ENCODE measurements around the gene CCDC197.
A peak's percentile ranks its signal among the peaks of the same experiment; 100 is the strongest.

CCDC197 gene

DNA sequence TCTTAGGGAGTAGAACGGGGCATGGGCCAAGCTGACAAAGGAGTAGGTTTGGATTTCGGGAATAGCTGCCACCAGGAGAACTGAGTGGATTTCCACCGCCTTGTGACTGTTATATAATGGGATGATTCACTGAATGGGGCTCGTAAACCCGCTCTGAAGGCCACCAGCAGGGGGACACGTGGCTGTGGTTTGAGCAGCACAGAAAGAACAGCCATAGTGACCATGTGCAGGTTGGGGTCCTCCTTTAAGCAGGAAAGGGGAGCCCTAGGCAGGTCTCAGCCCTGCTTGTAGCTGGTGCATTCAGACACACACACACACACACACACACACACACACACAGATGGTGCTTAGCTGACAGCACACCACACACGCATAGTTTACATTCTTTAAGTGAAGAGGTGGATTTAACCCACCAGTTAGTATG lies 12.1 kb upstream of the CCDC197 start:
- no peak for DNase-seq (ENCODE audit: low read depth)
- TF ChIP-seq, protein P1, sequence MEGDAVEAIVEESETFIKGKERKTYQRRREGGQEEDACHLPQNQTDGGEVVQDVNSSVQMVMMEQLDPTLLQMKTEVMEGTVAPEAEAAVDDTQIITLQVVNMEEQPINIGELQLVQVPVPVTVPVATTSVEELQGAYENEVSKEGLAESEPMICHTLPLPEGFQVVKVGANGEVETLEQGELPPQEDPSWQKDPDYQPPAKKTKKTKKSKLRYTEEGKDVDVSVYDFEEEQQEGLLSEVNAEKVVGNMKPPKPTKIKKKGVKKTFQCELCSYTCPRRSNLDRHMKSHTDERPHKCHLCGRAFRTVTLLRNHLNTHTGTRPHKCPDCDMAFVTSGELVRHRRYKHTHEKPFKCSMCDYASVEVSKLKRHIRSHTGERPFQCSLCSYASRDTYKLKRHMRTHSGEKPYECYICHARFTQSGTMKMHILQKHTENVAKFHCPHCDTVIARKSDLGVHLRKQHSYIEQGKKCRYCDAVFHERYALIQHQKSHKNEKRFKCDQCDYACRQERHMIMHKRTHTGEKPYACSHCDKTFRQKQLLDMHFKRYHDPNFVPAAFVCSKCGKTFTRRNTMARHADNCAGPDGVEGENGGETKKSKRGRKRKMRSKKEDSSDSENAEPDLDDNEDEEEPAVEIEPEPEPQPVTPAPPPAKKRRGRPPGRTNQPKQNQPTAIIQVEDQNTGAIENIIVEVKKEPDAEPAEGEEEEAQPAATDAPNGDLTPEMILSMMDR (IDR thresholded peaks at IDR 0.05; ENCODE audit: low read depth, low read length, missing control alignments) = peak; percentile 63

DNA sequence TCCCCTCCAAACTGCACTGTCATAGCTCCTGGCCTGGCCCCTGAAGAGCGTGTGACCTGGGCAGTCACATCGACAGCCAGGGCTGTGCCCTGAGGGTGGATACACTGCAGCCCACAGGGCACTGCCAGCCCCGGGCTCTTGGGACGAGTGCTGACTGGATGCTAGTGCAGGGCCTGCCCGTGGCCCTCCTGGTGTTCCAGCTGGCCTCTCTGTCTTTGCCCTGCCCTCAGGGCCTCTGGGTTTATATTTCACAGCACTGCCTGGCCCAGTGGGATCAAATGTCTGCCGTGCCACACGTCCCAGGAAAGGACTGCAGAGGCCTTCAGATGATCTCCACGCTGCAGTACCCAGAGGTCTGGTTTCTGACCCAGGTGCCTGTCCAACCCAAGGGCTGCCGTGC lies 10.1 kb upstream of the CCDC197 start:
- H3K4me3 ChIP-seq (ENCODE audit: low read depth, low read length) = no peak overlapping the region
- DNase-seq (ENCODE audit: low read depth) = no peak
- TF ChIP-seq, protein P1 (IDR thresholded peaks at IDR 0.05; ENCODE audit: low read depth, low read length, missing control alignments) = no peak

More for the DNA sequence above, 12.1 kb upstream of the CCDC197 start:
- no peak overlapping the region for H3K4me3 ChIP-seq (ENCODE audit: low read depth, low read length)

DNA sequence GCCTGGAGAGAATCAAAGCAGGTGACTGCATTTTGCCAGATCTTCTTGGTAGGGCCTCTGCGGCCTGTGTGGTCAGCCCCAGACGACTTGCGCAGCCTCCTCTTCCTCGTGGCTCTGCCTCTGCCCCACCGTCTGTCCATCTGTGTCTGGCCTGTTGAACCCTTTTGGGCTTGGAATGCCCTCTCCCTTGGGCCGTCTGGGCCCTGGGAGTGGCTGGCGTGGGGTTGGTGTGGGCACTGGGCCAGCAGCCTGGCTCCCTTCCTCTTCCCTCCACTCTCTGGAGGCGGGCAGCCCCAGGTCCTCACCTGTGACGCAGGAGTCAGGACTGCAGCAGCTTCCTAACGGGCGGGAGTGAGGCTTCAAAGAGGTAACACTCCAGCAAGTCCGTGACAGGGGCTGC lies 9.7 kb upstream of the CCDC197 start:
- DNase-seq (ENCODE audit: low read depth) = no peak
- TF ChIP-seq, protein P1 (IDR thresholded peaks at IDR 0.05; ENCODE audit: low read depth, low read length, missing control alignments) = no peak
- H3K4me3 ChIP-seq (ENCODE audit: low read depth, low read length) = no peak overlapping the region

DNA sequence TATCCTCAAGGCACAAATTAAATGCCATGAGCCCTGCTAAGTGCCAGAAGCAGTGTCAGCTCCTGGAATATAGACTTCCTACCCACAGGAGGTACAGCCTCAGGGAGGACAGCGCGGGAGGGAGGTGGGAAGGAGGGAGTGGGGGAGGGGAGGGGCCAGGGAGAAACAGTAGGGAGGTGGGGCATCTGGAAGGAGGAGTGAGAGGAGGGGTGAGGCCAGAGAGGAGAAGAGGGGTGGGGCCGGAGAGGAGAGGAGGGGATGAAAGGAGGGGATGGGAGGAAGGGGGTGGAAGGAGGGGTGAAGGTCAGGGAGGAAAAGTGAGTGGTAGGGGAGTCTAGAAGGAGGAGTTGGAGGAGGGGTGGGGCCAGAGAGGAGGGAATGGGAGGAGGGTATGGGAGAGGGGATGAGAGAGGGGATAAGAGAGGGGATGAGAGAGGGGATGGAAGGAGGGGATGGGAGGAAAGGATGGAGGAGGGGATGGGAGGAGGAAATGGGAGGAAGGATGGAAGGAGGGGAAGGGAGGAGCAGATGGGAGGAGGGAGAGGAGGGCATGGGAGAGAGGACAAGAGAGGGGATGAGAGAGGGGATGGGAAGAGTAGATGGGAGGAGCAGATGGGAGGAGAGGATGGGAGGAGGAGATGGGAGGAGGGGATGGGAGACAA lies 9.2 kb upstream of the CCDC197 start:
- no peak overlapping the region for H3K4me3 ChIP-seq (ENCODE audit: low read depth, low read length)
- TF ChIP-seq, protein P1 (IDR thresholded peaks at IDR 0.05; ENCODE audit: low read depth, low read length, missing control alignments) = no peak
- DNase-seq (ENCODE audit: low read depth) = no peak

DNA sequence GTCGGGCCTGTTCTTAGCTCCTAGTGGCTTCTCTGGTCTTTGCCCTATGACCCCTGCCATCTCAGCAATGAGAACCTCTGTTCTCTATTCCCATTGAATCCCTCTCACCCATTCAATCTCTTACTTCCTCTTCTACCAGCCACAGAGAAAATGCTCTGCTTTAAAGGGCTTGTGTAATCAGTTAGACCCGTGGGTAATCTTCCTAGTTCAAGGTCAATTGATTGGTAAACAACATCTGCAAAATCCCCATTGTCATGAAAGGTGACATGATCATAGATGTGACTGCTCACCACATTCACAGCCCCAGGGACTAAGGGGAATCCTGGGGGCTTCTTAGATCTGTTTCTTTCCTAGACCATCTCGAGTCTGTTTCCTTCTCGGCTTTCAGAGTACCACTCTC lies 7.2 kb upstream of the CCDC197 start:
- H3K4me3 ChIP-seq (ENCODE audit: low read depth, low read length) = no peak overlapping the region
- TF ChIP-seq, protein P1 (IDR thresholded peaks at IDR 0.05; ENCODE audit: low read depth, low read length, missing control alignments) = no peak

DNA sequence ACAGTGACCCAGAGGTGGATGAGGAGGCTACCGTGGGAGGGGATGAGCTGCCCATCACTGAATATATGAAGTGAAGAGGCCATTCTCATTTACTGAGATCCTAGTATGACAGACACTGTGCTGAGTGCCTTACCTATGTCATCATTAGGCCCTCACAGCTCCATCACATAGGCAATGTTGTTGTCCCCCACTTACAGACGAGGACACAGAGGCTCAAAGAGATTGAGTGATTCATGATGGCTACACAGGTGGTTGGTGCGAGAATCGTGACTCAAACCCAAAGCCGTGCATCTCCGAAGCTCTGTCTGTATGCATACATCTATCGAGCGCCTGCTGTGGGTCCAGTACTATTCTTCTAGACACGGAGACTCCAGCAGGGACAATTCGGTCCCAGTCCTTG lies 5.9 kb upstream of the CCDC197 start:
- no peak overlapping the region for H3K4me3 ChIP-seq (ENCODE audit: low read depth, low read length)
- no peak for DNase-seq (ENCODE audit: low read depth)
- TF ChIP-seq, protein P1 (IDR thresholded peaks at IDR 0.05; ENCODE audit: low read depth, low read length, missing control alignments) = no peak

More for the DNA sequence above, 7.2 kb upstream of the CCDC197 start:
- DNase-seq (ENCODE audit: low read depth) = no peak

DNA sequence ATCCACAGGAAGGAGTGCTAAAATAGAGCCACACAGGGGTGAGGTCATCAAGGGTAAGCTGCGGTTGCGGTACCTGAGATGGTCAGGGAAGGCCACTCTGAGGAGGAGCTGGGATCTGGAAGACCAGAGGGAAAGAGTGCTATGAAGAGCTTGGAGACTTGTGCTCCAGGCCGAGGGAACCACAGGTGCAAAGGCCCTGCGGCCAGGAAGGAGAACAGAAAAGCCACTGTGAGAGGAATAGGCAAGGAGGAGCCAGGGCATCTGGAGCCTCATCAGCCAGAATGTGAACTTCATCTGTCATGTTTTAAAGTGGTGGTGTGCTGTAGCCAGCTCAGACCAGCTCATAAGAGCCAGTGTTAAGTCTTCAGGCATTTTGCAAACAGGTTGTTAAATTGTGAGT lies 5.5 kb upstream of the CCDC197 start:
- TF ChIP-seq, protein P1 (IDR thresholded peaks at IDR 0.05; ENCODE audit: low read depth, low read length, missing control alignments) = no peak

More for the DNA sequence above, 5.5 kb upstream of the CCDC197 start:
- DNase-seq (ENCODE audit: low read depth) = no peak
- no peak overlapping the region for H3K4me3 ChIP-seq (ENCODE audit: low read depth, low read length)
